Measurements from ENCODE around the gene ESRRA. TPM values are rescaled to one million over a fixed set of nuclear protein-coding genes. Genes with fewer than 3 reads are reported as not detected.

The ESRRA gene
- total and polyA plus RNA-seq, 9 of the 15 experiments (the other 6 are each of a cell fraction or from before 2014, with no cell fraction given), result 0.27 to 89.7 (median 23.7) TPM

DNA sequence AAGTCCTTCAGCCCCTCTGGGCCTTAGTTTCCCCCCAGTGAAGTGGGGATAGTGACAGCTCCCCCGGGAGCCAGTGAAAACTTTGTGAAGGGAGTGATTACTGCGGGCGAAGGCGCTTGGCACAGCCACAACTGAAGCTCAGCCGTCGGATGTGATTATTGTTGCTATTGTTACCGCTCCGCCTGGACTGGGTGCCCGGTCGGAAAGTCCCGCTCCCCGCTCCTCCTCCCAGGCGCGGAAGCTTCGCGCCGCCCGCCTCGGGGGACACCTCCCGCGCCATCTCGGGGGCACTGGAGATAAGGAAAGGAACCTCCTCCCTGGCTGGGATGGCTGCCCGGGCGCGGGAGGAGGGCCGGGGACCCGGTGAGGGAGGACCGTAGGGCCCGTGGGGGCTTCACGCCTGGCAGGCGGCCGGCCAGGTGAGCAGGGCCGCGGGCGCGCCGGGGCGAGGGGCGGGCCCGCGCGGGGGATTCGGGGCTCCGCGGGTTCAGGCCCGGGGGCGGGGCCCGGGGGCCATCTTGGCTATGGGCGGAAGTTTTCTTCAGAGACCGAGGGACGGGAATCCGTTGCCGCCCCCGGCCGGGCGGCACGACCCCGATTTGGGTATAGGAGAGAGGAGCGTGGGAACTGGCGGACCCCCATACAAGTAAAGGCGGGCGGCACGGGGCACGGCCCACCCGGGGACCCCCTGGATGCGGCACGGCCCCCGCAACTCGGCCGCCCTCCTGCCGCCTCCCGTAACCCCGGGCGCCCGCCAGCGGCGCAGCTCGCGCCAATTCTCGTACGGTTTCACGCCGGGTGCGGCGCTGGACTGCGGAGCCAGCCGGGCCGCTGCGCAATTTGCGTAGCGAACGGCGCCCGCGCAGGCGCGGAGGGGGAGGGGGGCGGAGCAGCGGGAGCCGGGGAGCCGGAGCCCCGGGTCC, 20.1 kb upstream of the ESRRA start, which contains the start of gene GPR137 (continued):
- TF ChIP-seq, protein P1, sequence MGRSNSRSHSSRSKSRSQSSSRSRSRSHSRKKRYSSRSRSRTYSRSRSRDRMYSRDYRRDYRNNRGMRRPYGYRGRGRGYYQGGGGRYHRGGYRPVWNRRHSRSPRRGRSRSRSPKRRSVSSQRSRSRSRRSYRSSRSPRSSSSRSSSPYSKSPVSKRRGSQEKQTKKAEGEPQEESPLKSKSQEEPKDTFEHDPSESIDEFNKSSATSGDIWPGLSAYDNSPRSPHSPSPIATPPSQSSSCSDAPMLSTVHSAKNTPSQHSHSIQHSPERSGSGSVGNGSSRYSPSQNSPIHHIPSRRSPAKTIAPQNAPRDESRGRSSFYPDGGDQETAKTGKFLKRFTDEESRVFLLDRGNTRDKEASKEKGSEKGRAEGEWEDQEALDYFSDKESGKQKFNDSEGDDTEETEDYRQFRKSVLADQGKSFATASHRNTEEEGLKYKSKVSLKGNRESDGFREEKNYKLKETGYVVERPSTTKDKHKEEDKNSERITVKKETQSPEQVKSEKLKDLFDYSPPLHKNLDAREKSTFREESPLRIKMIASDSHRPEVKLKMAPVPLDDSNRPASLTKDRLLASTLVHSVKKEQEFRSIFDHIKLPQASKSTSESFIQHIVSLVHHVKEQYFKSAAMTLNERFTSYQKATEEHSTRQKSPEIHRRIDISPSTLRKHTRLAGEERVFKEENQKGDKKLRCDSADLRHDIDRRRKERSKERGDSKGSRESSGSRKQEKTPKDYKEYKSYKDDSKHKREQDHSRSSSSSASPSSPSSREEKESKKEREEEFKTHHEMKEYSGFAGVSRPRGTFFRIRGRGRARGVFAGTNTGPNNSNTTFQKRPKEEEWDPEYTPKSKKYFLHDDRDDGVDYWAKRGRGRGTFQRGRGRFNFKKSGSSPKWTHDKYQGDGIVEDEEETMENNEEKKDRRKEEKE (IDR thresholded peaks at IDR 0.05; ENCODE audit: borderline replicate concordance in 1 of 2, control insufficient read depth in 1 of 2, low read depth in 2 of 2, low read length in 1 of 2), result no peak
- TF ChIP-seq NFATC3 (IDR thresholded peaks at IDR 0.05) (no peak), NCOA2 (IDR thresholded peaks at IDR 0.05; ENCODE audit: partially characterized antibody in 2 of 2) (no peak), ZNF282 (CRISPR knock-in tag; IDR thresholded peaks at IDR 0.05) (no peak), ZFP36 (IDR thresholded peaks at IDR 0.05; ENCODE audit: low read depth, low read length, partially characterized antibody) (no peak), SMAD2 (IDR thresholded peaks at IDR 0.05; ENCODE audit: low read depth, low read length) (no peak), ZNF551 (CRISPR knock-in tag; IDR thresholded peaks at IDR 0.05) (no peak), ZNF766 (CRISPR knock-in tag; conservative IDR thresholded peaks at IDR 0.05) (peak; percentile 71), BDP1 (IDR thresholded peaks at IDR 0.05; ENCODE audit: insufficient read depth, insufficient read length) (no peak), HIVEP1 (CRISPR knock-in tag; IDR thresholded peaks at IDR 0.05) (peak; percentile 72; the same call in 1 of the 2 replicates), MEF2D (tag; conservative IDR thresholded peaks at IDR 0.05; ENCODE audit: low read depth) (no peak), SETDB1 (IDR thresholded peaks at IDR 0.05; ENCODE audit: low read length) (no peak)
- TF ChIP-seq, protein P2, sequence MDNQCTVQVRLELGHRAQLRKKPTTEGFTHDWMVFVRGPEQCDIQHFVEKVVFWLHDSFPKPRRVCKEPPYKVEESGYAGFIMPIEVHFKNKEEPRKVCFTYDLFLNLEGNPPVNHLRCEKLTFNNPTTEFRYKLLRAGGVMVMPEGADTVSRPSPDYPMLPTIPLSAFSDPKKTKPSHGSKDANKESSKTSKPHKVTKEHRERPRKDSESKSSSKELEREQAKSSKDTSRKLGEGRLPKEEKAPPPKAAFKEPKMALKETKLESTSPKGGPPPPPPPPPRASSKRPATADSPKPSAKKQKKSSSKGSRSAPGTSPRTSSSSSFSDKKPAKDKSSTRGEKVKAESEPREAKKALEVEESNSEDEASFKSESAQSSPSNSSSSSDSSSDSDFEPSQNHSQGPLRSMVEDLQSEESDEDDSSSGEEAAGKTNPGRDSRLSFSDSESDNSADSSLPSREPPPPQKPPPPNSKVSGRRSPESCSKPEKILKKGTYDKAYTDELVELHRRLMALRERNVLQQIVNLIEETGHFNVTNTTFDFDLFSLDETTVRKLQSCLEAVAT (IDR thresholded peaks at IDR 0.05), result no peak
- TF ChIP-seq, protein P3, sequence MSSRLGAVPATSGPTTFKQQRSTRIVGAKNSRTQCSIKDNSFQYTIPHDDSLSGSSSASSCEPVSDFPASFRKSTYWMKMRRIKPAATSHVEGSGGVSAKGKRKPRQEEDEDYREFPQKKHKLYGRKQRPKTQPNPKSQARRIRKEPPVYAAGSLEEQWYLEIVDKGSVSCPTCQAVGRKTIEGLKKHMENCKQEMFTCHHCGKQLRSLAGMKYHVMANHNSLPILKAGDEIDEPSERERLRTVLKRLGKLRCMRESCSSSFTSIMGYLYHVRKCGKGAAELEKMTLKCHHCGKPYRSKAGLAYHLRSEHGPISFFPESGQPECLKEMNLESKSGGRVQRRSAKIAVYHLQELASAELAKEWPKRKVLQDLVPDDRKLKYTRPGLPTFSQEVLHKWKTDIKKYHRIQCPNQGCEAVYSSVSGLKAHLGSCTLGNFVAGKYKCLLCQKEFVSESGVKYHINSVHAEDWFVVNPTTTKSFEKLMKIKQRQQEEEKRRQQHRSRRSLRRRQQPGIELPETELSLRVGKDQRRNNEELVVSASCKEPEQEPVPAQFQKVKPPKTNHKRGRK (tag; IDR thresholded peaks at IDR 0.05), result no peak
- TF ChIP-seq, protein P4, sequence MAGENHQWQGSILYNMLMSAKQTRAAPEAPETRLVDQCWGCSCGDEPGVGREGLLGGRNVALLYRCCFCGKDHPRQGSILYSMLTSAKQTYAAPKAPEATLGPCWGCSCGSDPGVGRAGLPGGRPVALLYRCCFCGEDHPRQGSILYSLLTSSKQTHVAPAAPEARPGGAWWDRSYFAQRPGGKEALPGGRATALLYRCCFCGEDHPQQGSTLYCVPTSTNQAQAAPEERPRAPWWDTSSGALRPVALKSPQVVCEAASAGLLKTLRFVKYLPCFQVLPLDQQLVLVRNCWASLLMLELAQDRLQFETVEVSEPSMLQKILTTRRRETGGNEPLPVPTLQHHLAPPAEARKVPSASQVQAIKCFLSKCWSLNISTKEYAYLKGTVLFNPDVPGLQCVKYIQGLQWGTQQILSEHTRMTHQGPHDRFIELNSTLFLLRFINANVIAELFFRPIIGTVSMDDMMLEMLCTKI (IDR thresholded peaks at IDR 0.05; ENCODE audit: partially characterized antibody), result no peak
- TF ChIP-seq, protein P5, sequence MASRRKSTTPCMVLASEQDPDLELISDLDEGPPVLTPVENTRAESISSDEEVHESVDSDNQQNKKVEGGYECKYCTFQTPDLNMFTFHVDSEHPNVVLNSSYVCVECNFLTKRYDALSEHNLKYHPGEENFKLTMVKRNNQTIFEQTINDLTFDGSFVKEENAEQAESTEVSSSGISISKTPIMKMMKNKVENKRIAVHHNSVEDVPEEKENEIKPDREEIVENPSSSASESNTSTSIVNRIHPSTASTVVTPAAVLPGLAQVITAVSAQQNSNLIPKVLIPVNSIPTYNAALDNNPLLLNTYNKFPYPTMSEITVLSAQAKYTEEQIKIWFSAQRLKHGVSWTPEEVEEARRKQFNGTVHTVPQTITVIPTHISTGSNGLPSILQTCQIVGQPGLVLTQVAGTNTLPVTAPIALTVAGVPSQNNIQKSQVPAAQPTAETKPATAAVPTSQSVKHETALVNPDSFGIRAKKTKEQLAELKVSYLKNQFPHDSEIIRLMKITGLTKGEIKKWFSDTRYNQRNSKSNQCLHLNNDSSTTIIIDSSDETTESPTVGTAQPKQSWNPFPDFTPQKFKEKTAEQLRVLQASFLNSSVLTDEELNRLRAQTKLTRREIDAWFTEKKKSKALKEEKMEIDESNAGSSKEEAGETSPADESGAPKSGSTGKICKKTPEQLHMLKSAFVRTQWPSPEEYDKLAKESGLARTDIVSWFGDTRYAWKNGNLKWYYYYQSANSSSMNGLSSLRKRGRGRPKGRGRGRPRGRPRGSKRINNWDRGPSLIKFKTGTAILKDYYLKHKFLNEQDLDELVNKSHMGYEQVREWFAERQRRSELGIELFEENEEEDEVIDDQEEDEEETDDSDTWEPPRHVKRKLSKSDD (conservative IDR thresholded peaks at IDR 0.05; ENCODE audit: low read length), result no peak
